K562 (cell line): ENCODE results near the gene UBE2L3. TPM values are rescaled to one million over a fixed set of nuclear protein-coding genes. Genes with fewer than 3 reads are reported as not detected.

Experiments used
- ATAC-seq: fragments of 200-7000 bp; cut with Tn5 transposase; 3 replicates; pipeline ENCODE4 v1.9.1; 2020; ENCODE audit warnings: moderate library complexity
- BruUV-seq: library from RNA; stranded (reverse); fragments of 400-500 nt; replicated peaks from 2 replicates; lab custom pipeline; 2021; lab: Mats Ljungman, UMichigan
- CTCF ChIA-PET: fragments of 300-600 bp; formaldehyde crosslinking; extraction: SDS; loops from one replicate; lab custom pipeline; 2021; ENCODE audit warnings: low intra/inter-chr PET ratio; lab: Yijun Ruan, JAX
- POLR2A ChIA-PET: fragments of 300-600, 350-650 bp; sonication (Branson Sonifier 250); formaldehyde crosslinking; extraction: SDS; loops from one replicate; lab custom pipeline; 2021; ENCODE audit warnings: antibody characterized with exemption, inconsistent platforms; lab: Yijun Ruan, JAX
- DNase-seq, 4 experiments: peaks; one replicate each; pipeline versions ENCODE4 v3.0.0 to v3.0.0-alpha.2; 2011 to 2018; ENCODE audit warnings: low spot score in 3 of 4, mixed read lengths in 3 of 4; ENCODE audit errors: extremely low read depth in 1 of 4
- FAIRE-seq: peaks from 2 replicates; lab custom pipeline; 2011; peaks lifted over from hg19 to GRCh38; lab: Jason Lieb, UNC
- H2AFZ ChIP-seq: 2 replicates; pipeline ENCODE4 v1.6.0; 2011; ENCODE audit warnings: low read depth, low read length, control low read depth, inconsistent platforms
- H3K27ac ChIP-seq: fragments of 200-600 bp; 3 replicates; pipeline ENCODE4 v1.8.0; 2011; ENCODE audit warnings: low read depth, mild to moderate bottlenecking, control low read depth, inconsistent platforms, low read length, moderate library complexity, mixed read lengths; ENCODE audit errors: extremely low read depth
- H3K27me3 ChIP-seq, 2 experiments: fragments of 300-600 bp in 1 of 2; 2 replicates in 1 of 2; 3 replicates in 1 of 2; pipeline versions ENCODE4 v1.6.0 to v1.8.0; 2011; ENCODE audit warnings: inconsistent platforms in 2 of 2, low read length in 2 of 2, mild to moderate bottlenecking in 1 of 2, mixed read lengths in 1 of 2, moderate library complexity in 1 of 2; ENCODE audit not compliant: control insufficient read depth in 2 of 2, insufficient read depth in 2 of 2
- H3K36me3 ChIP-seq: fragments of 300-600 bp; 3 replicates; pipeline ENCODE4 v1.8.0; 2011; ENCODE audit warnings: mild to moderate bottlenecking, low read length, inconsistent platforms; ENCODE audit not compliant: control insufficient read depth, insufficient read depth
- H3K4me1 ChIP-seq, 2 experiments: fragments of 200-600 bp in 1 of 2; replicated peaks in 1 of 2; 2 replicates in 1 of 2; 3 replicates in 1 of 2; pipeline versions ENCODE4 v1.5.1 to v1.8.0; 2011; ENCODE audit warnings: inconsistent platforms in 2 of 2, low read length in 2 of 2, mild to moderate bottlenecking in 1 of 2, mixed read lengths in 1 of 2, moderate library complexity in 1 of 2; ENCODE audit not compliant: control insufficient read depth in 2 of 2, insufficient read depth in 2 of 2
- H3K4me2 ChIP-seq: 2 replicates; pipeline ENCODE4 v1.6.1; 2011; ENCODE audit warnings: low read length, control low read depth, inconsistent platforms, mixed read lengths; ENCODE audit not compliant: insufficient read depth
- H3K4me3 ChIP-seq: fragments of 200-600 bp; sonication (generic), shearing (Covaris generic); 2 replicates; pipeline ENCODE4 v1.5.1; 2016; ENCODE audit warnings: control low read depth, inconsistent platforms
- H3K79me2 ChIP-seq: fragments of 200-600 bp; 3 replicates; pipeline ENCODE4 v1.8.0; 2011; ENCODE audit warnings: low read length, inconsistent platforms; ENCODE audit not compliant: control insufficient read depth, insufficient read depth
- H3K9ac ChIP-seq, 2 experiments: 2 replicates each; pipeline versions ENCODE4 v1.6.0 to v1.6.1; 2011; ENCODE audit warnings: low read depth in 2 of 2, low read length in 2 of 2, control low read depth in 1 of 2, inconsistent platforms in 1 of 2, mild to moderate bottlenecking in 1 of 2, mixed read lengths in 1 of 2; ENCODE audit not compliant: insufficient read depth in 1 of 2
- H3K9me1 ChIP-seq: one replicate; pipeline ENCODE4 v1.6.0; 2011; ENCODE audit warnings: inconsistent platforms, mild to moderate bottlenecking, low read length, moderate library complexity; ENCODE audit not compliant: control insufficient read depth, insufficient read depth
- H3K9me3 ChIP-seq: replicated peaks from 2 replicates; pipeline ENCODE4 v1.5.1; 2011; ENCODE audit warnings: low read depth, low read length, inconsistent platforms; ENCODE audit not compliant: control insufficient read depth, insufficient read depth
- H4K20me1 ChIP-seq: replicated peaks from 2 replicates; pipeline ENCODE4 v1.6.1; 2011; ENCODE audit warnings: low read length, inconsistent platforms, mixed read lengths; ENCODE audit not compliant: control insufficient read depth, insufficient read depth
- ARHGAP35 ChIP-seq: fragments of 450-650 bp; IDR thresholded peaks from 2 replicates; pipeline ENCODE4 v1.6.1; 2018; ENCODE audit not compliant: partially characterized antibody
- DPF2 ChIP-seq: fragments of 450-650 bp; IDR thresholded peaks from 2 replicates; pipeline ENCODE4 v1.6.1; 2016
- NCOA1 ChIP-seq: fragments of 450-650 bp; IDR thresholded peaks from 2 replicates; pipeline ENCODE4 v1.6.1; 2016; ENCODE audit warnings: low read depth
- RBM39 ChIP-seq: fragments of 200-400 bp; formaldehyde crosslinking; optimal IDR thresholded peaks from 2 replicates; pipeline ENCODE3; 2018; ENCODE audit warnings: low read depth, low read length
- SMARCE1 ChIP-seq: fragments of 450-650 bp; IDR thresholded peaks from 2 replicates; pipeline ENCODE4 v1.7.1; 2016; ENCODE audit warnings: mild to moderate bottlenecking
- TEAD1 ChIP-seq, 2 experiments: fragments of 450-650 bp in 1 of 2; sonication (generic) in 1 of 2; formaldehyde crosslinking; IDR thresholded peaks; 2 replicates each; pipeline versions ENCODE4 v1.4.0 to v1.8.0; 2020 to 2022; ENCODE audit warnings: mild to moderate bottlenecking in 2 of 2, missing genetic modification reagents in 1 of 2
- TSC22D4 ChIP-seq: fragments of 450-650 bp; IDR thresholded peaks from 2 replicates; pipeline ENCODE4 v1.6.1; 2016; ENCODE audit warnings: missing genetic modification characterization, missing biosample characterization, control low read depth
- ZFP1 ChIP-seq: fragments of 450-650 bp; formaldehyde crosslinking; IDR thresholded peaks from 2 replicates; pipeline ENCODE4 v1.4.0; 2020; ENCODE audit warnings: mild to moderate bottlenecking, mixed read lengths
- WGBS: fragments of 100-300 bp; shearing (Covaris generic); methylation state at CpG from one replicate; pipeline ENCODE4 v1.1.6; 2016; ENCODE audit warnings: low coverage, mixed read lengths; ENCODE audit not compliant: insufficient coverage; ENCODE audit errors: missing lambda C conversion rate; 5-methylcytosine and 5-hydroxymethylcytosine counted together
- in situ Hi-C: fragments of 300-500 bp; cut with MboI; formaldehyde crosslinking; loops from 4 replicates; pipeline ENCODE4 v1.15.0; 2018; ENCODE audit warnings: inconsistent platforms, mixed read lengths
- intact Hi-C: fragments of 100-400 bp; cut with micrococcal nuclease; formaldehyde crosslinking; loops from 2 replicates; pipeline ENCODE4 v1.14.2; 2022
- polyA plus RNA-seq, 8 experiments: library from polyadenylated mRNA; depleted of rRNA in 4 of 8; stranded (reverse) in 5 of 8; unstranded in 3 of 8; fragments of >200 nt; fragmentation: Nextera tagmentation in 2 of 8; fragmentation: Illumina TruSeq in 1 of 8; extraction: Ambion mirVana in 2 of 8; extraction: Trizol in 1 of 8; gene quantifications; 2 replicates each; pipeline versions ENCODE4 v1.2.1 to v1.2.3, GENCODE V29; 2011 to 2014; ENCODE audit warnings: inconsistent platforms in 1 of 8, missing spikeins in 1 of 8
- total RNA-seq, 7 experiments: library from RNA; depleted of rRNA in 6 of 7; stranded (reverse); fragments of >200 nt in 6 of 7; fragmentation: Illumina TruSeq in 2 of 7; extraction: Trizol in 2 of 7; gene quantifications; 2 replicates each; pipeline versions ENCODE4 v1.2.1 to v1.2.3, GENCODE V29; 2011 to 2021; ENCODE audit warnings: low replicate concordance in 1 of 7
- TF ChIP-seq, protein P1 (sequence below): fragments of 250-450 bp; sonication (Bioruptor Pico); IDR thresholded peaks from 2 replicates; pipeline ENCODE4 v1.9.0; 2021; ENCODE audit warnings: mild to moderate bottlenecking, inconsistent platforms
- TF ChIP-seq, protein P2 (sequence below): fragments of 250-450 bp; sonication (Bioruptor Pico); IDR thresholded peaks from 2 replicates; pipeline ENCODE4 v1.8.0; 2022; ENCODE audit warnings: inconsistent platforms
- TF ChIP-seq, protein P3 (sequence below), 2 experiments: fragments of 450-650 bp; conservative IDR thresholded peaks; 2 replicates each; pipeline ENCODE4 v1.6.1; 2017; ENCODE audit warnings: mild to moderate bottlenecking in 2 of 2, moderate library complexity in 2 of 2
- TF ChIP-seq, protein P4 (sequence below): sonication (generic); formaldehyde crosslinking; IDR thresholded peaks from 2 replicates; pipeline ENCODE4 v1.8.1; 2023; ENCODE audit warnings: mild to moderate bottlenecking, missing genetic modification reagents
- TF ChIP-seq, protein P5 (sequence below): sonication (generic); formaldehyde crosslinking; IDR thresholded peaks from 2 replicates; pipeline ENCODE4 v1.8.1; 2022; ENCODE audit warnings: missing genetic modification reagents

UBE2L3 gene
- total and polyA plus RNA-seq, 9 of the 15 experiments (the other 6 are each of a cell fraction or from before 2014, with no cell fraction given): 215 to 625 (median 285) TPM

DNA sequence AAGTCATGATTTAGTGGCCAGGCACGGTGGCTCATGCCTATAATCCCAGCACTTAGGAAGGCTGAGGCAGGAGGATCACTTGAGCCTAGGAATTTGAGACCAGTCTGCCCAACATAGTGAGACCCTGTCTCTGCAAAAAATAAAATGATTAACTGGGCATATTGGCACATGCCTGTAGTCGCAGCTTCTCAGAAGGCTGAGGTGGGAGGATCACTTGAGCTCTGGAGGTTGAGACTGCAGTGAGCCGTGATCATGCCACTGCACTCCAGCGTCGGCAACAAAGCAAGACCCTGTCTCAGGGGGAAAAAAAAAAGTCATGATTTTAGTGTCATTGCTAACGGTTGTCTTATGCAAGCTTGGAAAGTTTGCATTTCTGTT is 11.9 kb downstream of the UBE2L3 start:
- DNase-seq: peak in 1 of 4 experiments; percentile 67
- H3K9ac ChIP-seq: no peak overlapping the region
- POLR2A ChIA-PET: interaction anchor here (0.9 to 76.8 kb wide), 6 partner anchors 8 to 358 kb away, joined by 3 to 4622 read pairs (median 7); partner anchors contain the start of genes CCDC116, PPIL2, SDF2L1 and UBE2L3
- no TSS peak for BruUV-seq
- 67% methylated on average over 6 of the region's 6 CpGs for WGBS
- in situ Hi-C loops (loop anchor here (10.0 kb wide), 1 partner anchor 65 kb away; no protein-coding TSS in a partner anchor), intact Hi-C loops (no loop called here)
- peaks cover 13 to 19% of the 10 kb centered on the region in 2 experiments for H3K4me1 ChIP-seq
- no peak overlapping the region for H3K4me2 ChIP-seq
- no peak overlapping the region for H2AFZ ChIP-seq
- H3K79me2 ChIP-seq: peaks cover 97% of the 10 kb centered on the region
- peaks cover 31% of the 10 kb centered on the region for H3K9me1 ChIP-seq
- ATAC-seq: peak; percentile 46
- H3K36me3 ChIP-seq: peaks cover 48% of the 10 kb centered on the region
- H3K9me3 ChIP-seq: no peaks in the 10 kb centered on the region
- H3K27ac ChIP-seq: no peak overlapping the region
- CTCF ChIA-PET: no interaction called here
- H3K4me3 ChIP-seq: no peak overlapping the region
- FAIRE-seq: no peak
- H3K27me3 ChIP-seq: no peaks in the 10 kb centered on the region
- H4K20me1 ChIP-seq: peaks cover 63% of the 10 kb centered on the region
- TF ChIP-seq SMARCE1 (no peak), ZFP1 (no peak), DPF2 (no peak), ARHGAP35 (no peak), TSC22D4 (tag) (no peak), RBM39 (no peak), TEAD1 (CRISPR knock-in tag; IDR thresholded peaks at IDR 0.05) (peak in 1 of 2 experiments; percentile 17; a peak in 1 of 4 replicates), NCOA1 (no peak)
- TF ChIP-seq, protein P1, sequence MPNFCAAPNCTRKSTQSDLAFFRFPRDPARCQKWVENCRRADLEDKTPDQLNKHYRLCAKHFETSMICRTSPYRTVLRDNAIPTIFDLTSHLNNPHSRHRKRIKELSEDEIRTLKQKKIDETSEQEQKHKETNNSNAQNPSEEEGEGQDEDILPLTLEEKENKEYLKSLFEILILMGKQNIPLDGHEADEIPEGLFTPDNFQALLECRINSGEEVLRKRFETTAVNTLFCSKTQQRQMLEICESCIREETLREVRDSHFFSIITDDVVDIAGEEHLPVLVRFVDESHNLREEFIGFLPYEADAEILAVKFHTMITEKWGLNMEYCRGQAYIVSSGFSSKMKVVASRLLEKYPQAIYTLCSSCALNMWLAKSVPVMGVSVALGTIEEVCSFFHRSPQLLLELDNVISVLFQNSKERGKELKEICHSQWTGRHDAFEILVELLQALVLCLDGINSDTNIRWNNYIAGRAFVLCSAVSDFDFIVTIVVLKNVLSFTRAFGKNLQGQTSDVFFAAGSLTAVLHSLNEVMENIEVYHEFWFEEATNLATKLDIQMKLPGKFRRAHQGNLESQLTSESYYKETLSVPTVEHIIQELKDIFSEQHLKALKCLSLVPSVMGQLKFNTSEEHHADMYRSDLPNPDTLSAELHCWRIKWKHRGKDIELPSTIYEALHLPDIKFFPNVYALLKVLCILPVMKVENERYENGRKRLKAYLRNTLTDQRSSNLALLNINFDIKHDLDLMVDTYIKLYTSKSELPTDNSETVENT: no peak
- TF ChIP-seq, protein P2, sequence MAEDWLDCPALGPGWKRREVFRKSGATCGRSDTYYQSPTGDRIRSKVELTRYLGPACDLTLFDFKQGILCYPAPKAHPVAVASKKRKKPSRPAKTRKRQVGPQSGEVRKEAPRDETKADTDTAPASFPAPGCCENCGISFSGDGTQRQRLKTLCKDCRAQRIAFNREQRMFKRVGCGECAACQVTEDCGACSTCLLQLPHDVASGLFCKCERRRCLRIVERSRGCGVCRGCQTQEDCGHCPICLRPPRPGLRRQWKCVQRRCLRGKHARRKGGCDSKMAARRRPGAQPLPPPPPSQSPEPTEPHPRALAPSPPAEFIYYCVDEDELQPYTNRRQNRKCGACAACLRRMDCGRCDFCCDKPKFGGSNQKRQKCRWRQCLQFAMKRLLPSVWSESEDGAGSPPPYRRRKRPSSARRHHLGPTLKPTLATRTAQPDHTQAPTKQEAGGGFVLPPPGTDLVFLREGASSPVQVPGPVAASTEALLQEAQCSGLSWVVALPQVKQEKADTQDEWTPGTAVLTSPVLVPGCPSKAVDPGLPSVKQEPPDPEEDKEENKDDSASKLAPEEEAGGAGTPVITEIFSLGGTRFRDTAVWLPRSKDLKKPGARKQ (CRISPR knock-in tag): peak; percentile 80; the same call in 1 of the 2 replicates
- TF ChIP-seq, protein P3, sequence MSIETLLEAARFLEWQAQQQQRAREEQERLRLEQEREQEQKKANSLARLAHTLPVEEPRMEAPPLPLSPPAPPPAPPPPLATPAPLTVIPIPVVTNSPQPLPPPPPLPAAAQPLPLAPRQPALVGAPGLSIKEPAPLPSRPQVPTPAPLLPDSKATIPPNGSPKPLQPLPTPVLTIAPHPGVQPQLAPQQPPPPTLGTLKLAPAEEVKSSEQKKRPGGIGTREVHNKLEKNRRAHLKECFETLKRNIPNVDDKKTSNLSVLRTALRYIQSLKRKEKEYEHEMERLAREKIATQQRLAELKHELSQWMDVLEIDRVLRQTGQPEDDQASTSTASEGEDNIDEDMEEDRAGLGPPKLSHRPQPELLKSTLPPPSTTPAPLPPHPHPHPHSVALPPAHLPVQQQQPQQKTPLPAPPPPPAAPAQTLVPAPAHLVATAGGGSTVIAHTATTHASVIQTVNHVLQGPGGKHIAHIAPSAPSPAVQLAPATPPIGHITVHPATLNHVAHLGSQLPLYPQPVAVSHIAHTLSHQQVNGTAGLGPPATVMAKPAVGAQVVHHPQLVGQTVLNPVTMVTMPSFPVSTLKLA (conservative IDR thresholded peaks at IDR 0.05): no peak
- TF ChIP-seq, protein P4, sequence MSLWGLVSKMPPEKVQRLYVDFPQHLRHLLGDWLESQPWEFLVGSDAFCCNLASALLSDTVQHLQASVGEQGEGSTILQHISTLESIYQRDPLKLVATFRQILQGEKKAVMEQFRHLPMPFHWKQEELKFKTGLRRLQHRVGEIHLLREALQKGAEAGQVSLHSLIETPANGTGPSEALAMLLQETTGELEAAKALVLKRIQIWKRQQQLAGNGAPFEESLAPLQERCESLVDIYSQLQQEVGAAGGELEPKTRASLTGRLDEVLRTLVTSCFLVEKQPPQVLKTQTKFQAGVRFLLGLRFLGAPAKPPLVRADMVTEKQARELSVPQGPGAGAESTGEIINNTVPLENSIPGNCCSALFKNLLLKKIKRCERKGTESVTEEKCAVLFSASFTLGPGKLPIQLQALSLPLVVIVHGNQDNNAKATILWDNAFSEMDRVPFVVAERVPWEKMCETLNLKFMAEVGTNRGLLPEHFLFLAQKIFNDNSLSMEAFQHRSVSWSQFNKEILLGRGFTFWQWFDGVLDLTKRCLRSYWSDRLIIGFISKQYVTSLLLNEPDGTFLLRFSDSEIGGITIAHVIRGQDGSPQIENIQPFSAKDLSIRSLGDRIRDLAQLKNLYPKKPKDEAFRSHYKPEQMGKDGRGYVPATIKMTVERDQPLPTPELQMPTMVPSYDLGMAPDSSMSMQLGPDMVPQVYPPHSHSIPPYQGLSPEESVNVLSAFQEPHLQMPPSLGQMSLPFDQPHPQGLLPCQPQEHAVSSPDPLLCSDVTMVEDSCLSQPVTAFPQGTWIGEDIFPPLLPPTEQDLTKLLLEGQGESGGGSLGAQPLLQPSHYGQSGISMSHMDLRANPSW: no peak
- TF ChIP-seq, protein P5, sequence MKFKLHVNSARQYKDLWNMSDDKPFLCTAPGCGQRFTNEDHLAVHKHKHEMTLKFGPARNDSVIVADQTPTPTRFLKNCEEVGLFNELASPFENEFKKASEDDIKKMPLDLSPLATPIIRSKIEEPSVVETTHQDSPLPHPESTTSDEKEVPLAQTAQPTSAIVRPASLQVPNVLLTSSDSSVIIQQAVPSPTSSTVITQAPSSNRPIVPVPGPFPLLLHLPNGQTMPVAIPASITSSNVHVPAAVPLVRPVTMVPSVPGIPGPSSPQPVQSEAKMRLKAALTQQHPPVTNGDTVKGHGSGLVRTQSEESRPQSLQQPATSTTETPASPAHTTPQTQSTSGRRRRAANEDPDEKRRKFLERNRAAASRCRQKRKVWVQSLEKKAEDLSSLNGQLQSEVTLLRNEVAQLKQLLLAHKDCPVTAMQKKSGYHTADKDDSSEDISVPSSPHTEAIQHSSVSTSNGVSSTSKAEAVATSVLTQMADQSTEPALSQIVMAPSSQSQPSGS (CRISPR knock-in tag): no peak
